Putamen (tissue), 1 donor: Measurements from ENCODE around the gene TCEANC2.

Experiments
- DNase-seq: peaks from one replicate; pipeline ENCODE4 v3.0.0-alpha.2; 2016; ENCODE audit warnings: low spot score

TCEANC2 gene

DNA sequence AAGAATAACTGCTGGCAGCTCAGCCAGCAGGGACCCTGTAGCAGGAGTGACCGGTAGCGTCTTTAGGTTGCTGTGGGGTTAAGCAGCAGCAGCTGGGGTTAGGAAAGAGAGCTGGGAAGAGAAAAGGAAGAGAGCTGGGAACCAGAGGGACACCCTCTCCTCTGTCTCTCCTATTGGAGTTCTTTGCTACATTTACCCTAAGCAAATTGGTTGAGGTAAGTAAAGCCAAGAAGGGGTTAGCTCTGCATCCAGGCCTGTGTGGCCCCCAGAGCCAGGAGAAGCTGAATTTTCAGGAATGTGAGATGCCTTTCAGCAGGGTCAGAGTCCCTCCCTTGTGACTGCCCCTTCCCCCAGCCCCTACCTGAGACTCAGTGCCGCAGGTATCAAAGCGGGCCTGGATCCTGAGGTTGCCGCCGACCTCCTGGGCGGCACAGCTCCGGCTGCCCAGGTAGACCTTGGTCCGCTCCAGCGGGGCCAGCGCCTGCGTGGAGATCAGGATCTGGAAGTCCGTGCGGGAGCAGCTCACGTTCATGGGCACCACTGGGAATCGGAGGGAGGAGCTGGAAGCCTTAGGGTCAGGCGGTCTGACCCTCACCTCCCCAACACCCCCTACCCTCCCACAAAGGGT lies 83.0 kb downstream of the TCEANC2 start:
- no peak for DNase-seq

DNA sequence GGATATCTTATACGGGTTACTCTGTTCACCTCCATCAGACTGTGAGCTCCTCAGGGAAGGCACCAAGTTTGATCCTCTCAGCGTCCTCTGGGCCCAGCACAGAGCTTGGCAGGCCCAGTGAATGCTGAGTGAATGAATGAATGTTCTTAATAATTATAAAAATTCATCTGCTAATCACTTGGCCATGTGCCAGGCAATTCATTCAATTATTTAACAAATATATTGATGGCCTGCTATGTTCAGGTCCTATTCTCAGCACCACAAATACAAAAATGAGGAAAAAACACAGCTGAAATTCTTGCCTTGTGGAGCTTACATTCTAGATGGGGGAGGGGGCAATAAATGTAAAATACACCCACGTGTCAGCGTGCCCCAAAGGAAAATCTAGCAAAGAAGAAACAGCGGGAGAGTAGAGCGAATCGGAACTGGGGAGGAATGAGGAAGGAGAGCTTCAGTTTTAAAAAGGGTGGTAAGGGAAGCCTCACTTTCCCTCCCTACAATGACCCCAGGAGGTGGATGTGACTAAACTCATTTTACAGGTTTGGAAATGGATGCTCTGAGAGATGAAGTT lies 83.6 kb downstream of the TCEANC2 start:
- no peak for DNase-seq

DNA sequence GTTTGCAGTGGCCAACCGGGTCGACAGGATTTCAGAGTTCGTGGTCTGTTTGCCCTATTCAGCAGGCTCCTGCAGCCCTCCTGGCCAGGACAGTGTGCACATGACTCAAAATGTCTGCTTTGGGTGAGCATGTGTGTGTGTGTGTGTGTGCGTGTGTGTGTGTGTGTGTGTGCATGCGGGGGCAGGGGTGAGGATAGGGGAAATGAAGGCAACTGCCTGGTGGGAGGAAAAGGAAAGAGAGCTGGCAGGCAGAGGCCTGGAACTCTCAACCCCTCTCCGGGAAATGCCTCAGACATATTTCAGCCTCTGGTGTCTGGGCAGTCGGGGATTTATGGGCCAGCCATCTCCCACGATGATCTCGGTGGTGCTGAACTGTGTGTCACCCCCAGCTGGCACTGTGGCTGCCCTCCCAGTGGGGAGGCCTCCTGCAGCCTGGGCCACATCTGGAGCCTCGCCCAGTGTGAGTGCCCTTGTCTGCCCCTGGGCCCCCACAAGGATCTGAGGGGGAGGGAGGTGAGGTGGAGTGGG lies 84.2 kb downstream of the TCEANC2 start:
- no peak for DNase-seq

GRCh38 chr1:54138994-54139393 lies 85.6 kb downstream of the TCEANC2 start:
- no peak for DNase-seq

DNA sequence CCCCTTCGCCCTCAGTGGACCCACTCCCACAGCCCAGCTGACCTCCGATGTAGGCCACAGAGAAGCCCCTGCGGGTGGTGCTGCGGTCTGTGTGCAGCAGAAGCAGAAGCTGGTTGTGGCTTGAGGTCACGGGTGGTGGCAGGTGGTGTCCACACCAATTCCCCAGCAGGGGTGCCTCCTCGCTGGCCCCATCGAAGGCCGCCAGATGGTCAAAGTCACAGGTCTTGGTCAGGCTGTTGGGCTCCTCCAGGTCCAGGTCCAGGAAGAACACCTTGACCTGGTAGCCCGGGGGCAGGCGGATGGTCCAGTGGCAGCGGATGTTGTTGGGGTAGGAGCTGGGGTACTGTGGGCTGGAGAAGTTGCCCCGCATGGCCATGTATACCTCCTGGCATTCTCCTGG lies 86.3 kb downstream of the TCEANC2 start:
- DNase-seq: no peak

DNA sequence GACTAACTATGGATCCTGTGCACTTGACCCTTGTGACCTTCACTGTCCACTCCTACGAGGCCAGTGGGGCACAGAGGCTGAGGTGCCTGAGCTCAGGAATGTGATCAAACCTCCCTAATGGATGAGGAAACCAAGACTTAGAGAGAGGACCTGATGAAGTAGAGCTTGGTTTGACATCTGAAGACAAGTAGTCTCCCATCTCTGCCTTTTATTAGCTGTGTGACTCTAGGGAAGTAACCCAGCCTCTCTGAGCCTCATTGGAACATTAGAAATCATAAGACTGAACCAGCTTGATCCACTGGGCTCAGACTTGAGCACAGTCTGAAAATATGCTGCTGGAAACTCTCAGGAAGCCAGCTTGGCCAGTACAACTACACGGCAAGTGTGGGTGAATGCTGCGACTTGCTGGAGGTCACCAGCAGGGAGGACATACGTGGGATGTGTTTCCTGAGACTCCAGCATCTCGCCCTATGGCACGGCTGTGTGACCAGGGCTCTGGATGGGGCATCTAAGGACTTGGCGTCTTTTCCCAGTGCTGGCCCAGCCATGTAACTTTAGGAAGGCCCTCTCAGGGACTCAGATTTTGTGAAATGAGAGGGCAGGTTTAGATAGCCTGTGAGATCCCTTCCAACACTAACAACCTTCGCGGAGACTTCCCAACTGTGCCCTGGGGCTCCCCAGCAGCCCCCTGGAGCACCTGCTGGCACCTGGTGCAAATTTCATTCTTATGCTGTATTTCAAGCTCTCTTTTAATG lies 88.9 kb downstream of the TCEANC2 start:
- DNase-seq: no peak

DNA sequence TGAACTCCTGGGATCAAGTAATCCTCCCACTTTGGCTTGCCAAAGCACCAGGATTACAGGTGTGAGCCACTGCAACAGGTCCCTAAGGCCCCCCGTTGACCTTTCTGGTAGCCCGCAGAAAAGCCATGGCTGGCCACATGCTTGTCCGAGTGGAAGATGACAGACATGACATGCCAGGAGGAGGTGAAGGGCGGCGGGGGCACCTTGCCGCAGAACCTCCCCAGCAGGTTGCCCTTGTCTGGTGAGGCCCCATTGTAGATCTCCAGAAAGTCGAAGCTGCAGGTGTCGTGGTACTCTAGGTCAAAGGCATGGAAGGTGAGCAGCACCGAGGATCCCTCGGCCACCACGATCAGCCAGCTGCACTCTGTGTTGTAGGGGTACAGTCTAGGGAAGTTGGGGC lies 91.0 kb downstream of the TCEANC2 start:
- no peak for DNase-seq

DNA sequence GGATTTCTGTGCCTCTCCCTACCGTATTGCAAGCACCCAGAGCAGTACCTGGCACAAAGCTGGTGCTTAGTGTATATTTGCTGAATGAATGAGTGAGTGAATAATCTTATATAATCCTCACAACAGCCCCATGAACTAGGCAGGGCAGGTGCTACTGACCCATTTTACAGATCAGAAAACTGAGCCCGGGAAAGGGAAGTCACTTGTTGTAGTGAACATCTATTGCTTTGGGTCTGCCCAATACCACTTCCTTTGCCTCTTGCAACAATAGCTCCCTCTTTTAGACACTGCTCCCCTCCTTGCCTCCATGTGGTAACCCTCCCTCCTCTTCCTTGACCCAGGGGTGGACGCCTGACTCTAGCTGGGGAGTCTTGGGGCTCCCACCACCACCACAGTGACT lies 96.3 kb downstream of the TCEANC2 start:
- DNase-seq: no peak

GRCh38 chr1:54151013-54151412 lies 97.6 kb downstream of the TCEANC2 start:
- DNase-seq: no peak

DNA sequence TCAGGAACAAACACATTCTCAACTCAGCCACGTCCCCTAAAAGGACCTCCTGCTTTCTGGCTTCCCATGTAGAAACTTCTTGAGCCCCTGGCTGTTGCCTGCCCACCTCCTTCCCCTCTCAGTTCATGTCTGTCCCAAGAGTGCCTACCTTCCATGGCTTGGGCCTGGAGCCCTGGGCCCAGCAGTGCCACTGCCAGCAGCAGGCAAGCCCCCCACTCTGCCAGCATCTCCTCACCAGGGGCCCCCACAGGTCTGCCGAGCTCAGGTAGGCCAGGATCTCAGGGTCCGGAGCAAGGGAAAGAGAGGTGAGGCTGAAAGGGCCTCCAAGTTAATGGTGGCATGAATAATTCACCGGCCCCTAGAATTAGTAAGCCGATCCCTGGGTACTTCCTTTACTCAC lies 99.3 kb downstream of the TCEANC2 start, which contains the start of gene CDCP2:
CDCP2 (minus strand) TSS at position 305 of the 400 bp plus-strand sequence; CDS start at position 227, 78 bp downstream.
- no peak for DNase-seq

GRCh38 chr1:54153535-54154439 lies 100.4 kb downstream of the TCEANC2 start:
- no peak for DNase-seq
